ENCODE results near the gene POLE3. TPM values are rescaled to one million over a fixed set of nuclear protein-coding genes. Genes with fewer than 3 reads are reported as not detected.
"Not testable (repeated sequence)": the region's sequence is repeated elsewhere in the genome, so short reads cannot be mapped to it uniquely, and the experiment has no call there.

Gene POLE3
- total and polyA plus RNA-seq, 7 donors, result 24.9 to 49.2 (median 38.7) TPM

DNA sequence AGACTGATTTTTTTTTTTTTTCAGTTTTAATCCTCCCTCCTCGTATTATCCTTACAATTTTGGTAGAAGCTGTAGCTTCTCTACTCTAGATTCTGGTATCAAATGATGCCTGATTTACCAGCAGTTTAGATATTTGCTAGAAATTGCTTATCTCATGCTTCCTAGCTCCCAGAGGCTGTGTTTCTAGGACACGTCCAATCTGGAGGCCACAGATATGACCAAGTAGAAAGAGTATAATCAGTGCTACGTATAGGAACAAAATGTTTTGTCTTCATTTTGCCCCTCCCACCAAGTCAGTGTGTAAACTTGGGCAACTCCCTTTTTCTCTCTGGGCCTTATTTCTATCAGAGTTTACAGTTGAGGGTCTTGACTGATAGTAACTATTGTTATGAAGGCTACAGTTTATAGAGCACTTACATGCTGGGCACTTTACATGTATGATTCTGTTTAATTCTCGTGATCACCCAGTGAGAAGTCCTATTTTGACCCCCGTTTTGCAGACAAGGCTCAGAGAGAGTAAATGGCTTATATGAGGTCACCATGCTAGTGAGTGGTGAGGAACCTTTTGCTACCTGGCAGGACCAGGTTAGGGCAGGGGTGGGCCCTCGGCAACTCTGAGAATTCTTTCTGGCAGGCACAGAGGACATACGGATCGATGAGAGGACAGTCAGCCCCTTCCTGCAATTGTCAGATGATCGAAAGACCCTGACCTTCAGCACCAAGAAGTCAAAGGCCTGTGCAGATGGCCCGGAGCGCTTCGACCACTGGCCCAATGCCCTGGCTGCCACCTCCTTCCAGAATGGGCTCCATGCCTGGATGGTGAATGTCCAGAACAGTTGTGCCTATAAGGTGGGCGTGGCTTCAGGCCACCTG is 41.3 kb downstream of the POLE3 start:
- no peak overlapping the region for H3K4me3 ChIP-seq
- intact Hi-C loops (cut with DNase I), result no loop called here
- no peak overlapping the region for H3K27ac ChIP-seq
- H3K4me1 ChIP-seq, result no peaks in the 10 kb centered on the region
- H3K27me3 ChIP-seq, result no peaks in the 10 kb centered on the region
- H3K9me3 ChIP-seq, result no peaks in the 10 kb centered on the region
- no peak for TF ChIP-seq POLR2AphosphoS5 (IDR thresholded peaks at IDR 0.05)
- no peak for TF ChIP-seq POLR2A (IDR thresholded peaks at IDR 0.05)
- no peak for TF ChIP-seq EP300 (IDR thresholded peaks at IDR 0.05)
- TF ChIP-seq, protein P1, sequence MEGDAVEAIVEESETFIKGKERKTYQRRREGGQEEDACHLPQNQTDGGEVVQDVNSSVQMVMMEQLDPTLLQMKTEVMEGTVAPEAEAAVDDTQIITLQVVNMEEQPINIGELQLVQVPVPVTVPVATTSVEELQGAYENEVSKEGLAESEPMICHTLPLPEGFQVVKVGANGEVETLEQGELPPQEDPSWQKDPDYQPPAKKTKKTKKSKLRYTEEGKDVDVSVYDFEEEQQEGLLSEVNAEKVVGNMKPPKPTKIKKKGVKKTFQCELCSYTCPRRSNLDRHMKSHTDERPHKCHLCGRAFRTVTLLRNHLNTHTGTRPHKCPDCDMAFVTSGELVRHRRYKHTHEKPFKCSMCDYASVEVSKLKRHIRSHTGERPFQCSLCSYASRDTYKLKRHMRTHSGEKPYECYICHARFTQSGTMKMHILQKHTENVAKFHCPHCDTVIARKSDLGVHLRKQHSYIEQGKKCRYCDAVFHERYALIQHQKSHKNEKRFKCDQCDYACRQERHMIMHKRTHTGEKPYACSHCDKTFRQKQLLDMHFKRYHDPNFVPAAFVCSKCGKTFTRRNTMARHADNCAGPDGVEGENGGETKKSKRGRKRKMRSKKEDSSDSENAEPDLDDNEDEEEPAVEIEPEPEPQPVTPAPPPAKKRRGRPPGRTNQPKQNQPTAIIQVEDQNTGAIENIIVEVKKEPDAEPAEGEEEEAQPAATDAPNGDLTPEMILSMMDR (IDR thresholded peaks at IDR 0.05), result no peak
- no peak for DNase-seq
- 67 to 80% methylated on average over 13 of the region's 13 CpGs for WGBS, 2 donors
- H3K36me3 ChIP-seq, result peaks cover 6 to 20% (median 8%) of the 10 kb centered on the region in 4 donors

DNA sequence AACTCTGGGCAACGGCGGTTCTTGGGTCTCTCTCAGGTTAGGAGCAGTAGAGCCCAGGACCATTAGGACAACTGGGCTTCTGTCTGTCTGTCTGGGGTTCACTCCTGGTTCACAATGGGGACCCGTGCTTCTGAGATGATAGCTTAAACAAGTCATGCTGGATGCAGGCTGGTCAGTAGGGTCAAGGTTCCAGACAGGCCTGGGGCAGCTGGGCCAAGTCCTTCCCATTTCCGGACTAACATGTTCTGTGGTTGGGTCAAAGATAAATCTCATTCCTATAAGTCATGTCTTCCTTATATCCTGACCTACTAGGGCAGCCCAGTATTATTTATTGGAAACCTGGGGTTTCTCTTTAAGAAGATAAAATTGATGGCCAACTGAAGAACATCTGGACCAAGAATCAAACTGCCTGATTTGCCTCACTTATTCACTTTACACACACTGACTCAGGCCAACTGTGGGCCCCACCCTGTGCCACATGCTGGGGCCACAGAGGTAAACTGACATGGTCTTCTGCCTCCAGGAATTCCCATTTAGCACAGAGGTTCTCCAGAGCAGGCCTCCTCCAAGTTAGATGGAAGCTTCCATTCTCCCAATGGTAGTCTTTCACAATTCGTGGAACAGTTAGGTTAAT is 42.0 kb downstream of the POLE3 start:
- Histone ChIP-seq H3K4me3 (no peak overlapping the region), H3K36me3 (peaks cover 0 to 12% (median 1%) of the 10 kb centered on the region in 4 donors), H3K27me3 (no peaks in the 10 kb centered on the region), H3K27ac (no peak overlapping the region), H3K9me3 (no peaks in the 10 kb centered on the region), H3K4me1 (no peaks in the 10 kb centered on the region)
- 88 to 93% methylated on average over 5 of the region's 5 CpGs for WGBS, 2 donors
- no peak for TF ChIP-seq EP300 (IDR thresholded peaks at IDR 0.05)
- TF ChIP-seq POLR2A (IDR thresholded peaks at IDR 0.05), result no peak
- TF ChIP-seq, protein P1 (IDR thresholded peaks at IDR 0.05), result no peak
- TF ChIP-seq POLR2AphosphoS5 (IDR thresholded peaks at IDR 0.05), result no peak
- intact Hi-C loops (cut with DNase I), result no loop called here
- no peak for DNase-seq

DNA sequence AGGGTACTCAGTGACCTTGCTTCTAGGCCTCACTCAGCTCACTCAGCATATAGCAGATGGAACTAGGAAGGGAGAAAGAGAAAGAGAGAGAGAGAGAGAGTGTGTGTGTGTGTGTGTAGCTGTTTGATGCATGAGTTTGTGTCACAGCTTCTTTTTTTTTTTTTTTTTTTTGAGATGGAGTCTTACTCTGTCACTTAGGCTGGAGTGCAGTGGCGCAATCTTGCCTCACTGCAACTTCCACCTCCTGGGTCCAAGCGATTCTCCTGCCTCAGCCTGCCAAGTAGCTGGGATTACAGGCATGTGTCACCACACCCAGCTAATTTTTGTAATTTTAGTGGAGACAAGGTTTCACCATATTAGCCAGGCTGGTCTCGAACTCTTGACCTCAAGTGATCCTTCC is 44.8 kb downstream of the POLE3 start:
- H3K36me3 ChIP-seq; H3K4me1 ChIP-seq; H3K9me3 ChIP-seq; DNase-seq; H3K4me3 ChIP-seq; intact Hi-C loops (cut with DNase I); H3K27me3 ChIP-seq; H3K27ac ChIP-seq: not testable (repeated sequence)
- 90 to 97% methylated on average over 3 of the region's 3 CpGs for WGBS, 2 donors

DNA sequence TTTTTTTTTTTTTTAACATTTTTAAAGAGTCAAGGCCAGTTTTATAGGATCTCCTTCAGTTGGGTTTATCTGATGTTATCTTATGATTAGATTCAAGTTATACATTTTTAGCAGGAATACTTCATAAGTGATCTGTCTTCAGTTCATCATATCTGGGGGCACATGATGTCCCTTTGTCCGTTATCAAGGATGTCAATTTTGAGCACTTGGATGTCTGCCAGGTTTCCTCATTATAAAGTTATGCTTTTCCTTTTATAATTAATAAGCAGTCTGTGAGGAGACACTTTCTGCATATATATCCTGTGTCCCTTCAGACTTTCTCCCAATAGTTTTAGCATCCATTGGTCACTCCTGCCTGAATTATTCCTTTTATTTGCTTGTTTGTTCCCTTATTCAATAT is 45.5 kb downstream of the POLE3 start:
- Histone ChIP-seq H3K27ac (no peak overlapping the region), H3K4me1 (no peaks in the 10 kb centered on the region), H3K36me3 (no peaks in the 10 kb centered on the region), H3K4me3 (no peak overlapping the region), H3K9me3 (no peaks in the 10 kb centered on the region), H3K27me3 (no peaks in the 10 kb centered on the region)
- 78 to 92% methylated on average over 1 of the region's 1 CpG for WGBS, 2 donors
- intact Hi-C loops (cut with DNase I), result no loop called here
- no peak for TF ChIP-seq POLR2AphosphoS5 (IDR thresholded peaks at IDR 0.05)
- DNase-seq, result no peak

DNA sequence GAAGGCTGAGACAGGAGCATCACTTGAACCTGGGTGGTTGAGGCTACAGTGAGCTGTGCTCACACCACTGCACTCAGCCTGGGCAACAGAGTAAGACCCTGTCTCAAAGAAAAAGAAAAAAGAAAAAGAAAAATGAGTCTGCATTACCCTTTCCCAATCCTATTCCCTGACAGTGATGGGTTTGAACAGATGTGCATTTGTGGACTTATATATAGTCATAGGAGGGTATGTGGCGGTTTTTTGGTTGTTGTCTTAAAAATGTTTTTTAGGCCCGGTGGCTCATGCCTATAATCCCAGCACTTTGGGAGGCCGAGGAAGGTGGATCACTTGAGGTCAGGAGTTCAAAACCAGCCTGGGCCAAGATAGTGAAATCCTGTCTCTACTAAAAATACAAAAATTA is 47.1 kb downstream of the POLE3 start:
- no peak for DNase-seq
- Histone ChIP-seq H3K9me3 (no peaks in the 10 kb centered on the region), H3K36me3 (no peaks in the 10 kb centered on the region), H3K4me1 (no peaks in the 10 kb centered on the region), H3K27ac (no peak overlapping the region), H3K27me3 (no peaks in the 10 kb centered on the region), H3K4me3 (no peak overlapping the region)
- 79 to 80% methylated on average over 3 of the region's 3 CpGs for WGBS, 2 donors
- intact Hi-C loops (cut with DNase I), result no loop called here
- TF ChIP-seq, protein P1 (IDR thresholded peaks at IDR 0.05), result no peak
- TF ChIP-seq POLR2A (IDR thresholded peaks at IDR 0.05) (no peak), POLR2AphosphoS5 (IDR thresholded peaks at IDR 0.05) (no peak), EP300 (IDR thresholded peaks at IDR 0.05) (no peak)

Measured in sigmoid colon (tissue), 7 donors.